Activated CD8-positive, alpha-beta T cell treated with anti-CD3 and anti-CD28 coated beads for 36 hours (primary cell): ENCODE measurements around the gene INSIG1. TPM values are rescaled to one million over a fixed set of nuclear protein-coding genes. Genes with fewer than 3 reads are reported as not detected.

Experiments used
- ATAC-seq: fragments of 200-7000 bp; cut with Tn5 transposase; one replicate; pipeline ENCODE4 v1.10.0; 2021; ENCODE audit warnings: mild to moderate bottlenecking, moderate library complexity
- CTCF ChIA-PET: fragments of 350-600 bp; sonication (Branson Sonifier 250); formaldehyde crosslinking; loops from one replicate; lab custom pipeline; 2021; ENCODE audit warnings: antibody characterized with exemption; lab: Charles Lee
- POLR2A ChIA-PET: fragments of 350-600 bp; sonication (Branson Sonifier 250); formaldehyde crosslinking; loops from one replicate; lab custom pipeline; 2021; ENCODE audit warnings: antibody characterized with exemption; lab: Charles Lee
- DNase-seq: peaks from one replicate; pipeline ENCODE4 v3.0.0-alpha.2; 2020
- H3K27ac Mint-ChIP-seq: one replicate; pipeline ENCODE4 v1.8.0; 2021; ENCODE audit warnings: mild to moderate bottlenecking, mixed read lengths
- H3K27me3 Mint-ChIP-seq: one replicate; pipeline ENCODE4 v1.8.0; 2021; ENCODE audit warnings: mixed read lengths
- H3K36me3 Mint-ChIP-seq: one replicate; pipeline ENCODE4 v1.8.0; 2021; ENCODE audit warnings: low read depth, mixed read lengths
- H3K4me1 Mint-ChIP-seq: one replicate; pipeline ENCODE4 v1.8.0; 2021; ENCODE audit warnings: low read depth, mixed read lengths
- H3K4me3 Mint-ChIP-seq: one replicate; pipeline ENCODE4 v1.8.0; 2021; ENCODE audit warnings: mild to moderate bottlenecking, moderate library complexity, mixed read lengths
- H3K9me3 Mint-ChIP-seq: one replicate; pipeline ENCODE4 v1.8.0; 2021; ENCODE audit warnings: mixed read lengths
- CTCF ChIP-seq: fragments of 200-600 bp; IDR thresholded peaks from one replicate; pipeline ENCODE4 v1.8.0; 2022; ENCODE audit warnings: antibody characterized with exemption, mild to moderate bottlenecking
- intact Hi-C: fragments of 100-400 bp; cut with micrococcal nuclease; formaldehyde crosslinking; loops from one replicate; pipeline ENCODE4 v1.10.0; 2022
- total RNA-seq, 2 experiments: library from RNA; stranded (reverse); gene quantifications; one replicate each; pipeline ENCODE4 v1.2.3, GENCODE V29; 2021

Gene INSIG1
- total RNA-seq, 2 experiments from 2014 or later: 92.2 to 98.0 TPM

GRCh38 chr7:155296788-155297516, 726 bp upstream of the INSIG1 start:
- Mint-ChIP-seq H3K27me3 (no peaks in the 10 kb centered on the region), H3K36me3 (peaks cover 33% of the 10 kb centered on the region), H3K27ac (peak overlapping the region; percentile 89), H3K4me3 (peak overlapping the region; percentile 79), H3K4me1 (peaks cover 36% of the 10 kb centered on the region), H3K9me3 (peaks cover 1% of the 10 kb centered on the region)
- DNase-seq (peak; percentile 92), ATAC-seq (peak; percentile 56)
- ChIA-PET CTCF (interaction anchor here (0.8 to 7.3 kb wide), 5 partner anchors 48 to 370 kb away, joined by 3 to 49 read pairs (median 10); no protein-coding TSS in a partner anchor), POLR2A (interaction anchor here (0.6 to 4.9 kb wide), 16 partner anchors 10 to 474 kb away, joined by 3 to 48 read pairs (median 4); no protein-coding TSS in a partner anchor)
- peak; percentile 41 for TF ChIP-seq CTCF
- intact Hi-C loops: loop anchor here (5.0 kb wide), 1 partner anchor 370 kb away; no protein-coding TSS in a partner anchor

GRCh38 chr7:155298288-155298833, 683 bp downstream of the INSIG1 start:
- ATAC-seq (no peak), DNase-seq (no peak)
- intact Hi-C loops: loop anchor here (2.0 to 5.0 kb wide), 2 partner anchors 44 to 371 kb away; no protein-coding TSS in a partner anchor
- H3K27me3 Mint-ChIP-seq: no peaks in the 10 kb centered on the region
- TF ChIP-seq CTCF: no peak
- peaks cover 43% of the 10 kb centered on the region for H3K36me3 Mint-ChIP-seq
- H3K9me3 Mint-ChIP-seq: peaks cover 1% of the 10 kb centered on the region
- H3K27ac Mint-ChIP-seq: peak overlapping the region; percentile 93
- peak overlapping the region; percentile 96 for H3K4me3 Mint-ChIP-seq
- H3K4me1 Mint-ChIP-seq: peaks cover 38% of the 10 kb centered on the region
- CTCF ChIA-PET: interaction anchor here (0.6 to 7.3 kb wide), 17 partner anchors 9 to 407 kb away, joined by 3 to 49 read pairs (median 3); no protein-coding TSS in a partner anchor
- POLR2A ChIA-PET: interaction anchor here (0.8 to 4.9 kb wide), 9 partner anchors 9 to 370 kb away, joined by 3 to 48 read pairs (median 3); partner anchors contain the start of genes PAXIP1 and RBM33

- POLR2A ChIA-PET: interaction anchor here (0.8 to 4.9 kb wide), 9 partner anchors 9 to 371 kb away, joined by 3 to 48 read pairs (median 5); partner anchors contain the start of genes PAXIP1 and RBM33
- DNase-seq (peak; percentile 98), ATAC-seq (peak; percentile 80)
- Mint-ChIP-seq H3K4me1 (peaks cover 43% of the 10 kb centered on the region), H3K9me3 (peaks cover 1% of the 10 kb centered on the region), H3K4me3 (peak overlapping the region; percentile 96), H3K27ac (peak overlapping the region; percentile 93), H3K27me3 (no peaks in the 10 kb centered on the region), H3K36me3 (peaks cover 50% of the 10 kb centered on the region)
- intact Hi-C loops: loop anchor here (1.0 to 5.0 kb wide), 3 partner anchors 44 to 372 kb away; no protein-coding TSS in a partner anchor
- TF ChIP-seq CTCF: no peak
- CTCF ChIA-PET: interaction anchor here (0.6 to 7.3 kb wide), 18 partner anchors 10 to 407 kb away, joined by 3 to 49 read pairs (median 3); no protein-coding TSS in a partner anchor
These were observed 1.3 kb downstream of the INSIG1 start for GRCh38 chr7:155298834-155299534.

GRCh38 chr7:155299535-155300202, 2.0 kb downstream of the INSIG1 start:
- intact Hi-C loops: loop anchor here (1.0 to 5.0 kb wide), 3 partner anchors 43 to 372 kb away; no protein-coding TSS in a partner anchor
- Mint-ChIP-seq H3K27ac (peak overlapping the region; percentile 93), H3K9me3 (no peaks in the 10 kb centered on the region), H3K4me1 (peaks cover 46% of the 10 kb centered on the region), H3K27me3 (no peaks in the 10 kb centered on the region), H3K4me3 (peak overlapping the region; percentile 96), H3K36me3 (peaks cover 56% of the 10 kb centered on the region)
- POLR2A ChIA-PET: interaction anchor here (0.8 to 4.9 kb wide), 7 partner anchors 10 to 372 kb away, joined by 3 to 48 read pairs (median 5); no protein-coding TSS in a partner anchor
- ATAC-seq (no peak), DNase-seq (peak; percentile 33)
- TF ChIP-seq CTCF: no peak
- CTCF ChIA-PET: interaction anchor here (0.8 to 7.3 kb wide), 14 partner anchors 10 to 385 kb away, joined by 3 to 49 read pairs (median 4); no protein-coding TSS in a partner anchor
